GM19397 (cell line): ENCODE measurements around the gene INSC.

Experiments used
- ATAC-seq: cut with Tn5 transposase; IDR thresholded peaks from one replicate; pipeline ENCODE4 v1.9.1; 2021; ENCODE audit warnings: mild to moderate bottlenecking, moderate library complexity; ENCODE audit not compliant: unreplicated experiment

Gene INSC

GRCh38 chr11:15180212-15180792 lies 65.6 kb downstream of the INSC start:
- ATAC-seq, result no peak

GRCh38 chr11:15182372-15182771 lies 67.6 kb downstream of the INSC start:
- ATAC-seq, result no peak

GRCh38 chr11:15185021-15185420 lies 70.3 kb downstream of the INSC start:
- no peak for ATAC-seq

- no peak for ATAC-seq
Measured at GRCh38 chr11:15186146-15186545, 71.4 kb downstream of the INSC start.

- no peak for ATAC-seq
Measured at GRCh38 chr11:15189189-15189588, 74.5 kb downstream of the INSC start.

- ATAC-seq, result no peak
Measured at GRCh38 chr11:15189641-15190365, 75.1 kb downstream of the INSC start.

GRCh38 chr11:15190611-15191010 lies 75.9 kb downstream of the INSC start:
- ATAC-seq, result no peak

- no peak for ATAC-seq
Measured at GRCh38 chr11:15192005-15192556, 77.4 kb downstream of the INSC start.

- ATAC-seq, result no peak
Measured at GRCh38 chr11:15194671-15195415, 80.1 kb downstream of the INSC start.

GRCh38 chr11:15195454-15196200 lies 80.9 kb downstream of the INSC start:
- ATAC-seq, result no peak

- ATAC-seq, result no peak
Measured at GRCh38 chr11:15196704-15197103, 82.0 kb downstream of the INSC start.

- ATAC-seq, result no peak
Measured at GRCh38 chr11:15197696-15198095, 83.0 kb downstream of the INSC start.

- no peak for ATAC-seq
Measured at GRCh38 chr11:15198284-15198683, 83.6 kb downstream of the INSC start.

- ATAC-seq, result no peak
Measured at GRCh38 chr11:15199693-15200092, 85.0 kb downstream of the INSC start.

GRCh38 chr11:15200696-15201095 lies 86.0 kb downstream of the INSC start:
- ATAC-seq, result no peak

- ATAC-seq, result no peak
Measured at GRCh38 chr11:15201586-15201985, 86.9 kb downstream of the INSC start.

GRCh38 chr11:15202626-15203025 lies 87.9 kb downstream of the INSC start:
- no peak for ATAC-seq

- no peak for ATAC-seq
Measured at GRCh38 chr11:15204711-15205110, 90.0 kb downstream of the INSC start.

GRCh38 chr11:15206791-15207190 lies 92.1 kb downstream of the INSC start:
- no peak for ATAC-seq

GRCh38 chr11:15208378-15209222 lies 93.9 kb downstream of the INSC start:
- ATAC-seq, result peak; percentile 94
